Mucosa of descending colon (tissue), 3 donors: ENCODE data around the gene NCBP2L. TPM values are rescaled to one million over a fixed set of nuclear protein-coding genes. Genes with fewer than 3 reads are reported as not detected.

Experiments used
- ATAC-seq: fragments of 200-7000 bp; cut with Tn5 transposase; one replicate; pipeline ENCODE4 v1.9.1; 2020; ENCODE audit warnings: mild to moderate bottlenecking, moderate library complexity
- DNase-seq, 3 donors: peaks; one replicate each; pipeline ENCODE4 v3.0.0-alpha.2; 2020
- H3K36me3 ChIP-seq: fragments of 200-600 bp; one replicate; pipeline ENCODE4 v1.8.0; 2021; ENCODE audit warnings: low read depth, mild to moderate bottlenecking
- H3K4me1 ChIP-seq: fragments of 200-600 bp; one replicate; pipeline ENCODE4 v1.8.0; 2021; ENCODE audit warnings: low read depth, mild to moderate bottlenecking
- H3K4me3 ChIP-seq: fragments of 200-600 bp; one replicate; pipeline ENCODE4 v1.8.0; 2021; ENCODE audit warnings: mild to moderate bottlenecking
- H3K9me3 ChIP-seq: fragments of 200-600 bp; one replicate; pipeline ENCODE4 v1.8.0; 2021; ENCODE audit warnings: mild to moderate bottlenecking
- CTCF ChIP-seq: fragments of 200-600 bp; IDR thresholded peaks from one replicate; pipeline ENCODE4 v1.8.0; 2022; ENCODE audit warnings: antibody characterized with exemption, mild to moderate bottlenecking
- intact Hi-C, 2 donors: fragments of 100-400 bp; cut with DNase I in 1 of 2; cut with micrococcal nuclease in 1 of 2; formaldehyde crosslinking; loops; one replicate each; pipeline versions ENCODE4 v1.11.0 to v1.11.1; 2022; cut with DNase I, micrococcal nuclease
- total RNA-seq, 3 donors: library from RNA; stranded (reverse); fragmentation: NEBNext Ultra II Directional in 2 of 3; extraction: Animal tissue kit (Norgen Biotek cat#: 25700) in 2 of 3; gene quantifications; one replicate each; pipeline versions ENCODE4 v1.2.1 to v1.2.4, GENCODE V29; 2021 to 2023
- donor health status: DM: no; HTN: no; CAD: no; lungs with moderate emphysema.
- donor health status: DM: no; HTN: no; CAD: no.
- donor health status: DM: no; HTN: yes; CAD: no.

NCBP2L gene
- total RNA-seq, 3 donors from 2014 or later: not detected

- intact Hi-C loops: no loop called here
- no peak overlapping the region for H3K4me3 ChIP-seq
- H3K9me3 ChIP-seq: no peaks in the 10 kb centered on the region
- no peaks in the 10 kb centered on the region for H3K36me3 ChIP-seq
- no peak for TF ChIP-seq CTCF
- peaks cover 24% of the 10 kb centered on the region for H3K4me1 ChIP-seq
- DNase-seq (no peak), ATAC-seq (no peak)
These were observed 32.7 kb upstream of the NCBP2L start for GRCh38 chrX:107744868-107745267.

- Histone ChIP-seq H3K36me3 (no peaks in the 10 kb centered on the region), H3K4me3 (no peak overlapping the region), H3K9me3 (no peaks in the 10 kb centered on the region), H3K4me1 (peaks cover 10% of the 10 kb centered on the region)
- intact Hi-C loops: no loop called here
- TF ChIP-seq CTCF: no peak
- peak; percentile 65 for ATAC-seq
- peak in 1 of 3 donors; percentile 25 for DNase-seq
These were observed 29.9 kb upstream of the NCBP2L start for GRCh38 chrX:107747596-107748161.

- H3K4me3 ChIP-seq: no peak overlapping the region
- H3K9me3 ChIP-seq: no peaks in the 10 kb centered on the region
- H3K36me3 ChIP-seq: no peaks in the 10 kb centered on the region
- intact Hi-C loops: no loop called here
- no peak for TF ChIP-seq CTCF
- DNase-seq (no peak), ATAC-seq (no peak)
- peaks cover 2% of the 10 kb centered on the region for H3K4me1 ChIP-seq
These were observed 29.0 kb upstream of the NCBP2L start for GRCh38 chrX:107748506-107748905.

- ATAC-seq (no peak), DNase-seq (no peak)
- Histone ChIP-seq H3K4me3 (no peak overlapping the region), H3K4me1 (no peaks in the 10 kb centered on the region), H3K9me3 (no peaks in the 10 kb centered on the region), H3K36me3 (no peaks in the 10 kb centered on the region)
- TF ChIP-seq CTCF: no peak
- intact Hi-C loops: no loop called here
These were observed 27.3 kb upstream of the NCBP2L start for GRCh38 chrX:107750263-107750662.

- Histone ChIP-seq H3K9me3 (no peaks in the 10 kb centered on the region), H3K4me3 (no peak overlapping the region), H3K36me3 (no peaks in the 10 kb centered on the region), H3K4me1 (no peaks in the 10 kb centered on the region)
- ATAC-seq: no peak
- no peak for DNase-seq
- intact Hi-C loops: no loop called here
- no peak for TF ChIP-seq CTCF
These were observed 26.6 kb upstream of the NCBP2L start for GRCh38 chrX:107750861-107751445.

- intact Hi-C loops: no loop called here
- DNase-seq (no peak), ATAC-seq (no peak)
- Histone ChIP-seq H3K4me1 (no peaks in the 10 kb centered on the region), H3K9me3 (no peaks in the 10 kb centered on the region), H3K36me3 (no peaks in the 10 kb centered on the region), H3K4me3 (no peak overlapping the region)
- no peak for TF ChIP-seq CTCF
These were observed 25.5 kb upstream of the NCBP2L start for GRCh38 chrX:107752043-107752442.
